ENCODE results near the gene HIRIP3.
"Not testable (repeated sequence)": the region's sequence is repeated elsewhere in the genome, so short reads cannot be mapped to it uniquely, and the experiment has no call there.

HIRIP3 gene

DNA sequence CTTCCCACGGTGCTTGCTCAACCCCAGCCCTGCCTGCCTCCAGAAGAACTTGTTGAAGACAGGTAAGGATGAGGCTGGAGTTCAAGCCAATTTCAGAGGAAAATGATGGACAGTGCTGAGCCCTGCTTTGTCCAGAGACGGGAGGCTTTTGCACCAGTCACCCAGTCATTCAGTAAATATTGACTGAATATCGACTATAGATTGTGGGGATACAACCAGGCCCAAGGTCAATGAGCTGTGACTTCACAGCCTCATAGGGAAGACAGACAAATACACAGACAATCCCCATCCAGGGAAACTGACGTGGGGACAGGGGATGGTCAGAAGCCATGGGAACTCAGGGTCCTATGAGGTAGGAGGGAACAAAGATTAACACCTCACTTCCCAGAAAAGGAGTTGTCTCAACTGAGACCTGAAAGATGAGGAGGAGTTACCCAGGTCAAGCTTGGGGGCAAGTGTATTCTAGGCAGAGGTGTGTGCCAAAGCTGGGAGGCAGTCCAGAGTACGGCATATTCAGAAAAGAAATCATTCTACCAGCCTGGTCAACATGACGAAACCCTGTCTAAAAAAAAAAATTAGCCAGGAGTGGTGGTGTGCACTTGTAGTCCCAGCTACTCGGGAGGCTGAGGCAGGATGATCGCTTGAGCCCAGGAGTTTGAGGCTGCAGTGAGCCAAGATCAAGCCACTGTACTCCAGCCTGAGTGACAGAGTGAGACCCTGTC lies 21.3 kb upstream of the HIRIP3 start:
- no peak for DNase-seq (ENCODE audit: low read depth)

DNA sequence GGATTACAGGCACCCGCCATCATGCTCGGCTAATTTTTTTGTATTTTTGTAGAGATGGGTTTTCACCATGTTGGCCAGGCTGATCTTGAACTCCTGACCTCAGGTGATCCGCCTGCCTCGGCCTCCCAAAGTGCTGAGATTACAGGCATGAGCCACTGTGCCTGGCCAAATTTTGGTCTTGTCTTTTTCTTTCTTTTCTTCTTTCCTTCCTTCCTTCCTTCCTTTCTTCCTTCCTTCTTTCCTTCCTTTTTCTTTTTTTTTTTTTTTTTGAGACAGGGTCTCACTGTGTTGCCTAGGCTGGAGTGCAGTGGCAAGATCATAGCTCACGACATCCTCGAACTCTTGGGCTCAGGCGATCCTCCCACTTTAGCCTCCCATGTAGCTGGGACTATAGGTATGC lies 20.0 kb upstream of the HIRIP3 start:
- not testable (repeated sequence) for DNase-seq (ENCODE audit: low read depth)

DNA sequence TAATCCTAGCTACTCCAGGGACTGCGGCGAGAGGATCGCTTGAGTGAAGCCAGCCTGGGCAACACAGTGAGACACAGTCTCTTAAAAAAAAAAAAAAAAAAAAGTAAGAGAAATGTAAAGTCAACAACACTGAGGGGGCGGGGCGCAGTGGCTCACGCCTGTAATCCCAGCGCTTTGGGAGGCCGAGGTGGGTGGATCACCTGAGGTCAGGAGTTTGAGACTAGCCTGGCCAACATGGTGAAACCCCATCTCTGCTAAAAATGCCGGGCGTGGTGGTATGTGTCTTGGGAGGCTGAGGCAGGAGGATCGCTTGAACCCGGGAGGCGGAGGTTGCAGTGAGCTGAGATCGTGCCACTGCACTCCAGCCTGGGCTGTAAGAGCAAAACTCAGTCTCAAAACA lies 17.2 kb upstream of the HIRIP3 start:
- DNase-seq (ENCODE audit: low read depth), result not testable (repeated sequence)

DNA sequence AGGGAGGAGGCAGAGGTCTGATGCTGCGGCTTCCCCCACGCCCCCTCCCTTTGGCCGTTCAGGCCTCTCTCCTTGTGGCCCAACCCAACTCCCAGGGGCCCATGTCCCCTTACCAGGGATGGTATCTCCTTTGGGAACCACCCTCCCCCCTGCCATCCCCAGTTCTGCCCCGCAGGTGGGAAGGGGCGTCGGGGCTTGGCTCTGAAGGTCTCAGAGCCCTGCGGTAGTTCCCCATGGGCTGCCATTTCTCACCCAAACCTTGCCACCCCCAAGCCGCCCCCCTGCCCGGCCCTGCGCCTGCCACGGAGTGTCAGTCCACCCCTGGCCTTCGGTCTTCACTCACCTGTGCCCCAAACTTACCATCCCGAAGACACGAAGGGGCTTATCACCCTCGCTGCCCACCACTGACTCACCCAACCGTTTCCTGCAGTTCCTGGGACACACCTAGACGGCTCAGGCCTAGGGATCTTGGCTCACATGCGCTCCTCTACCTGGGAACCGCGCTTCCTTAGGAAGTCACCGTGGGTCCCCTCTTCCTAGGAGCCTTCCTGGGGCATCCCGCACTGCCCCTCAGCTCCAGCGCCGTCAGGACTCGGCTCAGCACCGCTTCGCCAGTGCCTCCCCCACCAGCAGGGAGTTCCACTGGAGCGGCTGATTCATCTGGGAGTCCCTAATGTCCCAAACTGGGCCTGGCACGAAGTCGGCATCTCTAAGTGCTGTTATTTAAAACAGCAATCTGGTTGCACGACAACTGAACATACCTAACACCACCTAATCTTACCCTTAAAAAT lies 16.5 kb upstream of the HIRIP3 start:
- DNase-seq (ENCODE audit: low read depth), result no peak

DNA sequence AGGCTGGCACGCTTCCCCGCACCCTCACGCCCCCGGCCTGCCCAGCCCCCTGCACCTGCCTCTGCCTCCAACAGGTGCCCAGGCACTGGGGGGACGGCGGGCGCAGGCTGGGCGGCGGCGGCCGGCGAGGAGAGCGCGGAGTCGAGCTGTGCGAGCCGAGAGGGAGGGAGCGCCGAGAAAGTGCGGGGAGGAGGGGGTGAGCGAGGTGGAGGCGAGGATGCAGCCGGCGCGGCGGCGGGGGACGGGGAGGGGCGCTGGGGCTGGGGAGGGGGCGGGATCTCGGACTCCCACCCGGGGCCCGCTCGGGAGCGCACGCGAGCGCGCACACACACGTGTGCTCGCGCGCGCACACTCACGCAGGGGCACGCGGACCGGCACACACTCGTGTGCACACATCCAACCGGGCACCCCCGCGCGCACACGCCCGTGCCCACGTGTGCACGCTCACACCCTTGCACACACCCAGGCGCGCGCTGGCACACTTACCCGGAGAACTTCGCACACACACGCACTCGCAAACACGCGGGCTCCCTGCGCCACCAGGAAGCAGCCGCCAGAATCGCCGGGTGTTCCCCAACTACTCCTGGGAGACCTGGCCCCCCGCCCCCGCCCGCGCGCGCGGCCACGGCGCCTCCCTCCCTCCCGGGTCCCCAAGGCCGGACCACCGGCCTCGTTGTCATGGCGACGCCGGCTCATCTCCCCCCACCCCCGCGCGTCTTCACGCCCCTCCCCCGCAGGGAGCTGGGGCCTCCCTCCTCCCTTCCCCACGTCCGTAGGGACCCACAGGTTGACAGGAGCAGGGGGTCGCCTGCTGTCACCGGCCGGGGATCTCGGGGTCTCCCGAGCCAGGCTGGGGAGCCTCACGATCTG lies 15.7 kb upstream of the HIRIP3 start, which contains the start of gene DOC2A:
DOC2A (minus strand) TSS at position 184 of the 870 bp plus-strand sequence. CDS start 805 bp downstream, outside the sequence.
- DNase-seq (ENCODE audit: low read depth), result no peak

DNA sequence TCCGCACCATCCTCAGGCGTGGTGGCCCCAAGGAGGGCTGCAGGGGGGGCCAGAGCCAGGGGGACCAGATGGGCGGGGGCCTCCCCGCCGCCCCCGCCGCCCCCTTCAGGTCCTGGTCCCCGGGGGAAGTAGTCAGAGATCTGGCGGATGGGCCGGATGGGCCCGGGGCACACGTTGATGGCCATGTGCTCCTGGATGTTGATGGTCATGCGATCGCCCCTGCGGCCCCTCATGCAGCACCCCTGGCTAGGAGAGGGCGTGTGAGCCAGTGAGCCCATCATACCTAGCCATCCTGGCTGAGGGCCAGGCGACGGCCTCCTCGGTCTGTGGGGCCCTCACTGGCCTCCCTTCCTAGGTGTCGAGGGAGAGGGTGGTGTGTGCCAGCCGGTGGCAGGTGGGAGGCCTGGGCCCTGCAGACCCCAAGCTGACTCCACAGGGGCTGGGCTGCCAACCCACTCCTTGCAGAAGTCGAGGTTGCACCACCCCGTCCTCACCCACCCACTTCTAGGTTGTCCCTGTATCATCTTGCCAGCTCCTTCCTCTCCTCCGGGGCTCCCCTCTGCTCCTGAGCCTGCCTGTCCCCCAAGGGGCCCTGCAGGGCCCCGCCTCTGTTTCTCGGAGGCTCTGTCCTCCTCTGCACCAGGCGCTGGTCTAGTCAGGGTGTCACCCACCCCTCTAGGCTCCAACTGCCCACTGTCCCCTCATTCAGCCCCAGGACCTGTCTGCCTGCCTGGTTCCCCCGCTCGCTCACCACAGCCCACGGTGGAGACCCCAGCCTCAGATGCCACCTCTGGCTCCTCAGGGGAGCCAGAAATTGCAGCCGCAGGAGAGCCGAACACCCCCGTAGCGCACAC lies 14.8 kb upstream of the HIRIP3 start:
- DNase-seq (ENCODE audit: low read depth), result no peak

DNA sequence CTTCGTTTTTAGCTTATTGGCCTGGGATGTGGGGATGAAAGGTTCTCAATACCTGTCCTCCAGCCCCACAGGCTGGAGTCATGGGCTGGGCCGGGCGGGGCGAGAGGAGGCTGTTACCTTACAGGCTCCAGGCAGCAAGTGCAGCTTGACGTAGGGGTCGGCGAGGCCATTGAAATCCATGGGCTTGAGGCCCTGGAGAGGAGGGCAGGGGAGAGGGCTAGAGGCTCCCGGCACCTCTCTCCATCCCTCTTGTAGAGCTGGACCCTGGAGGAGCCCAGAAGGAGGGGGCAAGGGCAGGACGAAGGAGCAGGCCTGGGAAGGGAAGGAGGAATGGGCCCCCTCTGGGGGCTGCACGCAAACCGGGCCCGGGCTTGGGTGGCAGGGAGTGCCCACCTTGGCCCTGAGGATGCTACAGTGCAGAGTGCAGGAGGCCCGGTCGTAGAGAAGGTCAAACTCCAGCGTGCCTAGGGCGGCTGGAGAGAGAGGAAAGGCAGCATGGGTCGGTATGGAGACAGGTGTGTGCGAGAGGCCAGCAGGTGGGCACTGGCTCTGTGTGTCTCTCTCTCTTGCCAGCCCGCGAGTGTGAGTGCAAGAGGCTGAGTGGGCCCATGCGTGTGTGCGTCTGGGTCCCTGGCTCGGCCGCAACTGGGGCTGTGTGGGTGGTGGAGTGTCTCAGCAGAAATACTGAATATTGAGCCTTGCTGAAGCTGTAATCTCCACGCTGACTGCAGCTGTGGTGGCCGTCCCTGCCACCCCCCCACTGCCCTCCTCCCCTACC lies 13.9 kb upstream of the HIRIP3 start:
- no peak for DNase-seq (ENCODE audit: low read depth)

DNA sequence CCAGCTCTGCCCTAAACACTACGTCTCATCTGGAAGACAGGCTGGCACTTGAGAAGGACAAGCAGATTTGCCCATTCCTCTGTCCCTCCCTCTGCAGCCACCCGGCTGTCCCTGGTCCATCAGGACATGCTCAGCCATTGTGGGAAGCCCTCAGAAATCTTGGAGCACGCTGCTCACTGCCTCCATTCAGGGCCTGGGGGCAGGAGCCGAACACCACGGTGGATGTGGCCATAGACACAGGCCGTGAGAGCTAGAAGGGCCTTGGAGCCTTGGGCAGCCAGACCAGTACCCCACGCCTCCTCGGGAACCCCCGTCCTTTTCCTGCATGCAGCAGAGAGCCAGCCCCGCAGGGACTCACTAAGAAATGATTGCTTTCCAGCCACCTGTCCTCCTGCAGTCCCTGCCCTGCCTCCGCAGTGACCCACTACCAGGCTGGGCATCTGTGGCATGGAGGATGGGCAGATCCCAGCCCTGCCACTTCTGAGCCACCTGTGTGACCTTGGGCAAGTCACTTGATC lies 12.0 kb upstream of the HIRIP3 start:
- no peak for DNase-seq (ENCODE audit: low read depth)

DNA sequence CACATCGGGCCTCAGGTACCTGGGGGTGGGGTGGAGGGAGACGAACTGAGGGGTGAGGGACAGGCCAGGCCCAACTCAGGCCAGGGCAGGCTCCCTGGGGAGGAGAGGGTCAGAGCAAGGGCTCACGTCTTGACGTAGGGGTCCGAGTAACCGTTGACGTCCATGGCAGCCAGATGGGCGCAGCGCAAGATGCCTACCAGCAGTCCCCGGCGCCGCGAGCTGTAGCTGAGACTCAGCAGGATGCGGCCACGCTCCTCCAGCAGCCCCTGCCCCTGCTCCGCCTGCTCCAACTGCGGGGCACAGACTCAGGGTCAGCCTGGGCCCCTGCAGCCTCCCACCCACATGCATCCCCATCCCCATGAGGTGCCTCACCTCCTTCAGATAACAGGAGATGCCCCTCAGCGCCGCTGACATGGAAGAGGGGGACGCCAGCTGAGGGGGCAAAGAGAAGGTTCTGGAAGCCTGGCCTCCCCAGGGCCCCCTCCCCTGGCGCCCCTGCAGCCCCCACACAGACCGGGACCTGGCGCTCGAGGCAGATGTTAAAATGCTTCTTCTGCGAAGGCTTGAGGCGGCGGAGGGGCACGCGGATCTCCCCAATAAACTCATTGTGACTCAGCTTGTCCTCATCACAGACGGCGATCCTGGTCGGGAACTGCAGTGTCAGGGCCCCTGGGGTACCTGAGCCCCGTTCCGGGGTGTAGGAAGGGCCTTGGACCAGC lies 11.4 kb upstream of the HIRIP3 start:
- no peak for DNase-seq (ENCODE audit: low read depth)

DNA sequence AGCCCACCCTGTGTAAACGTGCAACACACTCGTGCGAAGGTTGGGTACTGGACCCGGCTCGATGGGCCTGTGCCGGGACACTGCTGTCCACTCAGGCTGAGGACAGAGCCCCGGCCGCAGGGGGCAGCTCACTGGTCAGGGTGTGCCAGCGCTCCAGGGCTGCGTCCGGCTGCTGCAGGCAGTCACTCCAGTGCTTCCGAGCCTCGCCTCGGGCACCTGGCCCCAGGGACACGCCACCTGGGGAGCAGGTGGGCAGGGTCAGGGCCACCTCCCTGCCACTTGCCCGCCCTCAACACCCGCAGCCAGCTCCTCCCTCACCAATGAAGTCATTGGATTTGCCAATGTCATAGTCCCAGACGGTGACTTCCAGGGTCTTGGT lies 10.7 kb upstream of the HIRIP3 start:
- no peak for DNase-seq (ENCODE audit: low read depth)

DNA sequence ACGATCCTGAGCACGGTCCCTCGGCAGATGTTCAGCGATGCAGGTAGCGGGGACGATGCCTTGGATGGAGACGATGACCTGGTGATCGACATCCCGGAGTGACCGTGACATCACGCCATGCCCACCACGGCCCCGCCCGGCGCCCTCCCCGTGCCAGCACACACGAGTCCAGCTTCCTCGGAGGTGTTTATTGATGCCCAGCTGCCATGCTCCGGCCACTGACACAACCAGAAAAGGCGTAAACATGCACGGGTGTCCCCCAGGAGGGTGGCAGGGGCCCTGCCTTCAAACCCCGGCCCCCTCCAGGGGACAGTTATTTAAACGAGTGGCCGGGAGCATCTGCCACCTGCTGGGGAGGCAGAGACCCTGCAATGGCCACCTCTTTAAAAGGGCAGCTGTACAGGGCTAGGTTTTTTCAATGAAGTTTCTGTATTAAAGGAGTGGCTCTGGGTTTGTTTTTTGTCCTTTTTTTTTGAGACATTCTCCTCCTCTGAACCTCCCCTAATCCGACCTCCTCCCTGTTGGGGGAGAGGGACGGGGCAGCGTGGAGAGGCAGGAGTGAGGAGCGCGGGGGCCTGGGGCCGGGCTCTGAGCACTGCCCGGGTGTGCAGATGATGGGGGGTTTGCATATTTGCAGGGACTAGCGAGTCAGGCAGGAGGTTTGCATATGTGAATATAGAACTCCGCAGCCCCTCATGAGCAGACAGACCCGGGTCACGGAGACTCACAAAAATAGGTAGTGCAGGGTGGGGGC lies 10.1 kb upstream of the HIRIP3 start:
- DNase-seq (ENCODE audit: low read depth), result no peak

DNA sequence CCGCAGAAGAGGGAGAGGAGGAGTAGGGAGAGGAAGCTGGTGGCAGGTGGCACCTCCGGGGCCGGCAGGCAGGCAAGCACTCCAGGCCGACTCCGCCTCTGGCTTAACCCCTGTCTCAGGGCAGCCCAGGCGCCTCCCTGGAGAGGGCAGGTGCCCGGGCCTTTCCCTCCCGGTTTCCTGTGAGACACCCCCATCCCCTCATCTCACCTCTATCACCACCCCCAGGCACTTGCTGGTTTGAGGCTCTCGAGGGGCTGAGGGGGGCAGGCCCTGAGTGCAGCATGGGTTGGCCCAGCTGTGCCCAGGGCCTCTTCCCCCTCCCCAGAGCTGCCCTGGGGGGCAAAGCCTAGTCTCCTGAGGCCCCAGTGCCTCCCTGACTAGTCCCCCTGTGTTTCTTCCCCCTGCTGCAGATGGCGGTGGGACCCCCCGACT lies 9.4 kb upstream of the HIRIP3 start:
- no peak for DNase-seq (ENCODE audit: low read depth)

DNA sequence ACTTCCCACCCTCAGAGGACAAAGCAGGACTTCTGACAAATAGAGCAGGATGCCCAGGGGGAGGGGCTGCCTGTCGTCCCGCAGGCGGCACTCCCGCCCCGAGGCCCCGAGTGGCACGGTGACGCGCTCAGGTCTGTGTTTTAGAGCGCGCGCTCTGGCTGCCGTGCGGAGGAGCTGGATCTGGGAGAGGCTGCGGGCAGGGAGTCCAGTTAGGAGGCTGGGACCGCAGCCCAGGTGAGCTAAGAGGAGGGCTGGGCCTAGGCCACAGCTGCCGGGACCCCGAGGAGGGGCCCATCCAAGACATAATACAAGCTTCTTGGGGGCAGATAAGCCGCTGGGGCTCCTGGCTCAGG lies 9.0 kb upstream of the HIRIP3 start:
- no peak for DNase-seq (ENCODE audit: low read depth)

DNA sequence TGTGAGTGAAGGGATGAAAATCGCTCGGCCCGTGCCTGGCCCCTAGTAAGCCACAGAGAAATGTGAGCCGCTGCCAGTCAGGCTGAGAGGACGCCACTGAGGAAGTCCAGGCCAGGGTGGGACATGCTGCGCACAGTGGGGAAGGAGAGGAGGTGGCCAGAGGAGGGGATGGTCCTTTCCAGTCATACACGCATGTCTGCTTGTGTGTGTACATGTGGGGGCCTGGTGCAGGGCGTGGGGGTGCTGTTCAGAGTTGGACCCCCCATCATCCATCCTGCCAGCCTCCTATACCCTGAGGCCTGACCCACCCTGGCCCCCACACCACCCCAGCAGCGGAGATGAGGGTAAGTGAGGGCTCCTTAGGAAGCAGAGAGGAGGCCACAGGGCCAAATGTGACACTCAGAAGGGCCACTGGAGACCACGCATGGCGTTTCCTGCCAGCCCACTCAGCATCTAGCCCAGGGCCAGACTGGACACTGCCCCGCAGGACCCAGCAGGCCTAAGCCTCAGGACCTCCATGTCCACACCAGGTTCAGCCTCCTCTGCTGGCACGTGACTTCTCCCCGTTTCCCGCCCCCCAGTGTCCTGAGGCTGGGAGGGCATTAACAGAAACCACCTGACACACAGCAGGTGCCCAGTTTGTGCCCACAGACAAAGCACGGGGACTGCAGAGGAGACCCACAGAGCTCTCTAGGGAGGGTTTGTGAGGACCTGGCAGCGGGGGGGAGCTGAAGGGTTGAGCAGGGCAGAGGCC lies 8.4 kb upstream of the HIRIP3 start:
- DNase-seq (ENCODE audit: low read depth), result no peak

DNA sequence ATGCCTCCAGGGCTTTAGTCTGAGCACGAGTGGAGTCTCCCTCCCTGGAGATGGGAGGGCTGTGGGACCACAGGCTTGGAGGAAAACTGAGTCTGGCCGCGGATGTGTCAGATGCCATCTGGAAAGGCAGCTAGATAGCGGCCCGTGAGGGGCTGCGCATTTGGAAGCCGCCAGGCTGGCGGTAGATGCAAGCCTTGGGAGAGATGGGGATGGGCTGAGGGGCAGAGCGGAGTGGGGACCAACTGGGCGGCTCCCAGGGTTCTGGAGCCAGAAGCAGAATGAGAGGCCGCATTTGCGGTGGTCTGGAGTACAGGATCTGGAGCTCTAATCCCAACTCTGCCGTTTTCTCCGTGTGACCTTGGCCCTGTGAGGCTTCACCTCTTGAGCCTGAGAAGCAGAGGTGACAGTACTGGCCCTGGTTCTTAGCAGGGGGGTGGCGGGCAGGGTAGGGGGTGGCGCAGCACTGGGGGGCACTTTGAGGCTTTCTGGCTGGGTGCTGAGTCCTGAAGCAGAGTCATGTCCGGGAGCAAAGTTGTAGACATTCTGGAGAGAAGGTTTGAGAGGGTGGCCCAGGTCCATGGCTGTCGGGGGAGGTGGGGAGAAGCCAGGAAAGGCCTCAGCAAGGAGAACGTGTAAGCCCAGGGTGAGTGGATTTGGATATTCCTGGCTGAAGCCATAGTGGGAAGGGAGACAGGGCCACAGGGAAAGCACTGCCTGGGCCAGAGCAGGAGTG lies 7.4 kb upstream of the HIRIP3 start:
- DNase-seq (ENCODE audit: low read depth), result no peak

DNA sequence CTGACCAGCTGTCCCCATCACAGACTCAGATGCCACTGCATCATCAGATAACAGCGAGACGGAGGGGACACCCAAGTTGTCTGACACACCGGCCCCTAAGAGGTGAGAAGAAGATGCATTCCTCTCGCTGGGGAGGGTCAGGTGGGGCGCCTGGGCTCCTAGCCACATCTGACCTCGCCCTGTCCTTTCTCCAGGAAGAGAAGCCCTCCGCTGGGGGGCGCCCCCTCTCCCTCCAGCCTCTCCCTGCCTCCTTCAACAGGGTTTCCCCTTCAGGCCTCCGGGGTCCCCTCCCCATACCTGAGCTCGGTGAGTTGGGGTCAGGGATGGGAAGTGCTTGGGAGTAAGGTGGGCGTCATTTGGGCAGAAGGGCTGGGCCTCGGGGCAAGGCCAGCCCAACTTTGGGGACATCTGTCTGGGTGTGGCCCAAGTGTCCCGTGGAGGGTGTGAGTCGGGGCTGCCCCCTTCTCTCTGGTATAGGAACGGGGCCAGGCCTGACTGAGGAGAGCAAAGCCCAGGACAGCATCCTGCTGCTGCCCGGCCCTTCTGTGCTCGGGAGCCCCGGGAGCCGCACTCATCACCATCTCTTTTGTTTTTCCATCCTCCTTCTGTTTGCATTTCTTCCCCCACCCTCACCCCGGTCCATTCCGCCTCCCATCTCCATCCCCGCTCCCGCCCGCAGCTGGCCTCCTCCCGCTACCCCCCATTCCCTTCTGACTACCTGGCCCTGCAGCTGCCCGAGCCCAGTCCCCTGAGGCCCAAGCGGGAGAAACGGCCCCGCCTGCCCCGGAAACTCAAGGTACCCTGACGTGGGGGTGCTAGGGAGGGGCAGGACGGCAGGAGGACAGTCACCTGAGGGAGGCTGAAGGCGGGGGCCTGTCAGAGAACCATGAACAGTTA lies 5.6 kb upstream of the HIRIP3 start:
- no peak for DNase-seq (ENCODE audit: low read depth)

DNA sequence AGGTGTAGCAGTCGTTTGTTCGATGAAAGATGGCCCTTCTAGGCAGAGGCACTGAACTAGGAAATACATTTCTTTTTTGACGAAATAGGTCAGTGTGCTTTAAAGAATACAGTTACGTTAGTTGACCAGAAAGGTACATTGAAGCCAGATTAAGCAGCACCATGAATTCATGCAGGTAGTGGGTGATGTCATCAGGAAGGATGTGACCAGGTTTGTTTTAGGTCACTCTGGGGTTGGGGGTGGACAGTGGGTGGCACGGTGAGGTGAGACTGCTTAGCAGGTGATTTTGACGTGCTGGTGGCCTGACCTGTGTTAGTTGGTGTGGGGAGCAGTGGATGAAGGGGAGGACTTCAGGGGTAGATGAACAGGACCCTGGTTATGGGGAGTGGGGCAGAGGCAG lies 4.2 kb upstream of the HIRIP3 start:
- no peak for DNase-seq (ENCODE audit: low read depth)

Data from HS-5 (cell line).